Measurements from ENCODE around the gene S100A12. TPM values are rescaled to one million over a fixed set of nuclear protein-coding genes. Genes with fewer than 3 reads are reported as not detected.
"Not testable (repeated sequence)": the region's sequence is repeated elsewhere in the genome, so short reads cannot be mapped to it uniquely, and the experiment has no call there.

The S100A12 gene
- total RNA-seq: not detected

DNA sequence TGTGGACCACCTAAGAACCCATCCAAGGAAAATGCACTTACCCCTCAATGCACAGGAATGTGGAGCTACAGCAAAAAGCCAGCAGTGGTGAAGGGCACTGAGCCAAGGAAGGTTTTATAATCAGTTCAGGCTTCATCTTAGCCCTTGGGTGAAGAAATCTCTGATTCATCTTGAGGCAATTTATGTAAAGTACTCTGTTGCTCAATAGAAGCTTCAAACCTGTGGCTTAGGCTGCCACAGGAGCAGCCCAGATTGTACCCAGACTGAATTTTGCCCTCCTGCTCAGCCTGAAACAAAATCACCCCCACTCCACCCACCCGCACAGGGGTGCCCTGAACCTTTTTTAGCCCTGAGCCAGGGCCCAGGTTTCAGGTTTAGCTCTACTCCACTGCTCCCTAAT is at the start of gene S100A12:
TSS of gene S100A12 (minus strand) at position 111 of the 400 bp plus-strand sequence. CDS start 1,029 bp downstream, outside the sequence.
- POLR2A ChIA-PET: interaction anchor here (0.6 kb wide), 1 partner anchor 19 kb away, joined by 3 read pairs; no protein-coding TSS in a partner anchor
- DNase-seq: no peak
- H3K4me1 Mint-ChIP-seq (ENCODE audit: low read depth): no peaks in the 10 kb centered on the region
- no peak for ATAC-seq
- CTCF ChIA-PET: no interaction called here
- H3K27ac Mint-ChIP-seq: no peak within 1 kb of the TSS
- H3K9me3 Mint-ChIP-seq (ENCODE audit: insufficient read depth): no peaks in the 10 kb centered on the region
- no peaks in the 10 kb centered on the region for H3K36me3 Mint-ChIP-seq (ENCODE audit: low read depth)
- H3K27me3 Mint-ChIP-seq (ENCODE audit: low read depth): peaks cover 8% of the 10 kb centered on the region
- no peak within 1 kb of the TSS for H3K4me3 Mint-ChIP-seq

DNA sequence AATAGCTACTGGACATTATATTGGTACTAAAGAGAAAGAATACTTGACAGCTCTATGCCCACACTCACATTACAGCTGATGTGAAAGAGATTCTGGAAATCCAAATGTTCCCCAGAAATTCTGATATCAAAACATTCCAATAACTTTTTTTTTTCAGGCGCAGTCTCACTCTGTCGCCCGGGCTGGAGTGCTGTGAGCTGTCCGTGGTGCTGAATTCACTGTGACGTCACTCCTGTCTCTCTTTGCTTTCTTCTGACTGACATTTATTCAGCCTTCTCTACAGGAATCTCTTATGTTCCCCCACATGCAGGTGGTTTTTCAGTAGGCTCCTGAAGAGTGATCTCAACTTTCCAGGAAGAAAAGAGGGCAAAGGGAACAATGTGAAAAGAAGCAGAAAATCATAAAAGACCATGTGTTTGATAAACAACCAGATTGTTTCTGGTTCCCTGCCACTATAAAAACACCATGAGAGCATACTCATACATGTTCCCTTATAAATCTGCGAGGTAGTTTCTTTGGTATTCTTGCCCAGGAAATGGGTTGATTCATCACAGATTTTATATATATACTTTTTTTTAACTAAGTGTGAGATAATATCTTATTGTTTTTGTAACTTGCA is 47.1 kb upstream of the S100A12 start:
- ATAC-seq: peak; percentile 47
- ChIA-PET POLR2A (no interaction called here), CTCF (interaction anchor here (0.8 to 1.2 kb wide), 2 partner anchors 18 to 70 kb away, joined by 3 to 4 read pairs; no protein-coding TSS in a partner anchor)
- Mint-ChIP-seq H3K36me3 (ENCODE audit: low read depth) (no peaks in the 10 kb centered on the region), H3K9me3 (ENCODE audit: insufficient read depth) (no peaks in the 10 kb centered on the region), H3K27me3 (ENCODE audit: low read depth) (peaks cover 3% of the 10 kb centered on the region), H3K4me1 (ENCODE audit: low read depth) (no peaks in the 10 kb centered on the region), H3K4me3 (no peak overlapping the region), H3K27ac (no peak overlapping the region)
- peak; percentile 79 for DNase-seq

GRCh38 chr1:153420306-153420705 is 44.9 kb upstream of the S100A12 start:
- Mint-ChIP-seq H3K9me3 (ENCODE audit: insufficient read depth) (no peaks in the 10 kb centered on the region), H3K27ac (no peak overlapping the region), H3K36me3 (ENCODE audit: low read depth) (no peaks in the 10 kb centered on the region), H3K4me3 (no peak overlapping the region), H3K4me1 (ENCODE audit: low read depth) (no peaks in the 10 kb centered on the region), H3K27me3 (ENCODE audit: low read depth) (peaks cover 3% of the 10 kb centered on the region)
- ChIA-PET POLR2A (no interaction called here), CTCF (no interaction called here)
- DNase-seq (no peak), ATAC-seq (no peak)

- H3K4me3 Mint-ChIP-seq; H3K4me1 Mint-ChIP-seq (ENCODE audit: low read depth); H3K27ac Mint-ChIP-seq; POLR2A ChIA-PET; CTCF ChIA-PET; DNase-seq; H3K27me3 Mint-ChIP-seq (ENCODE audit: low read depth); H3K36me3 Mint-ChIP-seq (ENCODE audit: low read depth); H3K9me3 Mint-ChIP-seq (ENCODE audit: insufficient read depth); ATAC-seq: not testable (repeated sequence)
These were observed 44.0 kb upstream of the S100A12 start for GRCh38 chr1:153419436-153419793.

GRCh38 chr1:153418758-153419435 is 43.5 kb upstream of the S100A12 start:
- H3K36me3 Mint-ChIP-seq (ENCODE audit: low read depth); CTCF ChIA-PET; H3K9me3 Mint-ChIP-seq (ENCODE audit: insufficient read depth); DNase-seq; H3K27me3 Mint-ChIP-seq (ENCODE audit: low read depth); POLR2A ChIA-PET; ATAC-seq; H3K27ac Mint-ChIP-seq; H3K4me3 Mint-ChIP-seq; H3K4me1 Mint-ChIP-seq (ENCODE audit: low read depth): not testable (repeated sequence)

GRCh38 chr1:153417136-153417888 is 41.9 kb upstream of the S100A12 start:
- Mint-ChIP-seq H3K9me3 (ENCODE audit: insufficient read depth) (no peaks in the 10 kb centered on the region), H3K36me3 (ENCODE audit: low read depth) (no peaks in the 10 kb centered on the region), H3K4me1 (ENCODE audit: low read depth) (no peaks in the 10 kb centered on the region), H3K4me3 (no peak overlapping the region), H3K27me3 (ENCODE audit: low read depth) (no peaks in the 10 kb centered on the region), H3K27ac (no peak overlapping the region)
- DNase-seq (no peak), ATAC-seq (no peak)
- ChIA-PET CTCF (no interaction called here), POLR2A (no interaction called here)

- no peaks in the 10 kb centered on the region for H3K9me3 Mint-ChIP-seq (ENCODE audit: insufficient read depth)
These were observed 40.6 kb upstream of the S100A12 start, which contains the start of gene S100A7A for GRCh38 chr1:153415850-153416570. S100A7A (plus strand) TSS chr1:153416520; CDS start chr1:153418083, 1,563 bp downstream.

GRCh38 chr1:153413961-153414360 is 38.5 kb upstream of the S100A12 start:
- POLR2A ChIA-PET; H3K4me1 Mint-ChIP-seq (ENCODE audit: low read depth); H3K36me3 Mint-ChIP-seq (ENCODE audit: low read depth); DNase-seq; H3K4me3 Mint-ChIP-seq; ATAC-seq; H3K27ac Mint-ChIP-seq; CTCF ChIA-PET; H3K9me3 Mint-ChIP-seq (ENCODE audit: insufficient read depth): not testable (repeated sequence)
- H3K27me3 Mint-ChIP-seq (ENCODE audit: low read depth): peaks cover 10% of the 10 kb centered on the region

More at GRCh38 chr1:153415850-153416570, 40.6 kb upstream of the S100A12 start, which contains the start of gene S100A7A:
- no peaks in the 10 kb centered on the region for H3K36me3 Mint-ChIP-seq (ENCODE audit: low read depth)
- H3K27me3 Mint-ChIP-seq (ENCODE audit: low read depth): no peaks in the 10 kb centered on the region
- DNase-seq: no peak
- H3K4me3 Mint-ChIP-seq: no peak within 1 kb of the TSS
- no peak within 1 kb of the TSS for H3K27ac Mint-ChIP-seq
- no peaks in the 10 kb centered on the region for H3K4me1 Mint-ChIP-seq (ENCODE audit: low read depth)
- ATAC-seq: no peak
- ChIA-PET CTCF (no interaction called here), POLR2A (no interaction called here)

GRCh38 chr1:153407274-153407673 is 31.9 kb upstream of the S100A12 start:
- CTCF ChIA-PET: interaction anchor here (0.9 to 2.7 kb wide), 3 partner anchors 51 to 88 kb away, joined by 3 to 7 read pairs (median 5); no protein-coding TSS in a partner anchor
- H3K36me3 Mint-ChIP-seq (ENCODE audit: low read depth); H3K4me1 Mint-ChIP-seq (ENCODE audit: low read depth); H3K4me3 Mint-ChIP-seq; H3K27ac Mint-ChIP-seq; ATAC-seq; POLR2A ChIA-PET; H3K9me3 Mint-ChIP-seq (ENCODE audit: insufficient read depth): not testable (repeated sequence)
- H3K27me3 Mint-ChIP-seq (ENCODE audit: low read depth): peaks cover 18% of the 10 kb centered on the region
- DNase-seq: peak; percentile 33

- H3K36me3 Mint-ChIP-seq (ENCODE audit: low read depth); H3K27ac Mint-ChIP-seq; ATAC-seq; H3K4me3 Mint-ChIP-seq; H3K4me1 Mint-ChIP-seq (ENCODE audit: low read depth); POLR2A ChIA-PET; DNase-seq; H3K9me3 Mint-ChIP-seq (ENCODE audit: insufficient read depth): not testable (repeated sequence)
- peaks cover 18% of the 10 kb centered on the region for H3K27me3 Mint-ChIP-seq (ENCODE audit: low read depth)
- CTCF ChIA-PET: interaction anchor here (0.6 to 2.7 kb wide), 3 partner anchors 51 to 89 kb away, joined by 3 to 7 read pairs (median 5); no protein-coding TSS in a partner anchor
These were observed 30.6 kb upstream of the S100A12 start for GRCh38 chr1:153405825-153406599.

DNA sequence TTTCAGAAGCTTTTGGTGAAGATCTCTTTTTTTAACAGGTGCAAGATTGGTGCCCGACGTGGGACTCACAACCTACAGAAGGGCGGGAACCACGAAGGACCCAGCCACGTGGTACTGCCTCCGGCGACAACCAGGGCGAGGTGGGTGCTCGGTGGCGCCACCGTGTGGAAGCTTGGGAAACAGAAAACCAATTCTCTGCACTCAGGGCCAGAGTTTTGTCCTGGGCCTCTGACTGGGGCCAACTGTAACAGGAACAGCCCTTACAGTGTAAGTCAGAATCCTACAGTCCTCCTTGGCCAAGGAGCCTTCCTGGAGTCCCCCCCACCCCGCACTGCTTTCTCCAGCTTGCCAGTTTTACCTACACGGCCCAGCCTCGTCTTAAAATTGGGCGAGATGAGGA is 29.3 kb upstream of the S100A12 start:
- peak; percentile 61 for DNase-seq
- ChIA-PET CTCF (interaction anchor here (0.9 to 4.2 kb wide), 4 partner anchors 18 to 51 kb away, joined by 3 to 26 read pairs (median 5); partner anchors contain the start of gene S100A9), POLR2A (no interaction called here)
- Mint-ChIP-seq H3K9me3 (ENCODE audit: insufficient read depth) (no peaks in the 10 kb centered on the region), H3K36me3 (ENCODE audit: low read depth) (no peaks in the 10 kb centered on the region), H3K4me1 (ENCODE audit: low read depth) (peaks cover 5% of the 10 kb centered on the region), H3K27me3 (ENCODE audit: low read depth) (peaks cover 14% of the 10 kb centered on the region), H3K4me3 (no peak overlapping the region), H3K27ac (no peak overlapping the region)
- ATAC-seq: peak; percentile 63

All from activated CD8-positive, alpha-beta T cell treated with anti-CD3 and anti-CD28 coated beads, Interleukin-2, amount 10 ng/mL, durations not matched to agents 7 days and 5 days (primary cell).